ENCODE results near the gene DNMT1. TPM values are rescaled to one million over a fixed set of nuclear protein-coding genes. Genes with fewer than 3 reads are reported as not detected.

DNMT1 gene
- total RNA-seq, 1 experiment from 2014 or later = 259 TPM

GRCh38 chr19:10109528-10109927 is 85.2 kb downstream of the DNMT1 start:
- Histone ChIP-seq H3K9ac (ENCODE audit: low read length) (no peak overlapping the region), H3K9me3 (ENCODE audit: low read length) (no peaks in the 10 kb centered on the region), H3K4me1 (ENCODE audit: insufficient read depth, low read length) (peaks cover 12% of the 10 kb centered on the region), H3K36me3 (ENCODE audit: low read depth, low read length) (peaks cover 44% of the 10 kb centered on the region), H3K9me2 (replicated peaks; ENCODE audit: low read length) (no peaks in the 10 kb centered on the region), H4K20me1 (ENCODE audit: low read length) (0 out of 2 replicates have a peak, but pooled peaks cover 14% of the 10 kb centered on the region), H3K27me3 (ENCODE audit: low read length) (no peaks in the 10 kb centered on the region), H3K4me2 (ENCODE audit: low read length) (no peak overlapping the region), H3K4me3 (ENCODE audit: low read length) (no peak overlapping the region), H3K79me2 (ENCODE audit: low read length) (peaks cover 40% of the 10 kb centered on the region), H3F3A (ENCODE audit: low read length, unreplicated experiment) (peaks cover 20% of the 10 kb centered on the region), H2AFZ (ENCODE audit: low read length) (no peak overlapping the region), H3K27ac (ENCODE audit: low read length) (no peak overlapping the region)
- ChIA-PET CTCF (no interaction called here), POLR2A (ENCODE audit: unreplicated experiment) (interaction anchor here (0.6 kb wide), 1 partner anchor 141 kb away, joined by 4 read pairs; no protein-coding TSS in a partner anchor)
- no peak for ATAC-seq
- TF ChIP-seq EZH2phosphoT487 (IDR thresholded peaks at IDR 0.05; ENCODE audit: borderline replicate concordance, low read length) (no peak), EZH2 (IDR thresholded peaks at IDR 0.05; ENCODE audit: low read length, unreplicated experiment) (no peak)
- TF ChIP-seq, protein P1, sequence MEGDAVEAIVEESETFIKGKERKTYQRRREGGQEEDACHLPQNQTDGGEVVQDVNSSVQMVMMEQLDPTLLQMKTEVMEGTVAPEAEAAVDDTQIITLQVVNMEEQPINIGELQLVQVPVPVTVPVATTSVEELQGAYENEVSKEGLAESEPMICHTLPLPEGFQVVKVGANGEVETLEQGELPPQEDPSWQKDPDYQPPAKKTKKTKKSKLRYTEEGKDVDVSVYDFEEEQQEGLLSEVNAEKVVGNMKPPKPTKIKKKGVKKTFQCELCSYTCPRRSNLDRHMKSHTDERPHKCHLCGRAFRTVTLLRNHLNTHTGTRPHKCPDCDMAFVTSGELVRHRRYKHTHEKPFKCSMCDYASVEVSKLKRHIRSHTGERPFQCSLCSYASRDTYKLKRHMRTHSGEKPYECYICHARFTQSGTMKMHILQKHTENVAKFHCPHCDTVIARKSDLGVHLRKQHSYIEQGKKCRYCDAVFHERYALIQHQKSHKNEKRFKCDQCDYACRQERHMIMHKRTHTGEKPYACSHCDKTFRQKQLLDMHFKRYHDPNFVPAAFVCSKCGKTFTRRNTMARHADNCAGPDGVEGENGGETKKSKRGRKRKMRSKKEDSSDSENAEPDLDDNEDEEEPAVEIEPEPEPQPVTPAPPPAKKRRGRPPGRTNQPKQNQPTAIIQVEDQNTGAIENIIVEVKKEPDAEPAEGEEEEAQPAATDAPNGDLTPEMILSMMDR (conservative IDR thresholded peaks at IDR 0.05; ENCODE audit: low read depth, low read length) = no peak
- DNase-seq = no peak
- BruUV-seq (replicated peaks) = no TSS peak
- intact Hi-C loops (cut with micrococcal nuclease) = no loop called here

- Histone ChIP-seq H3K9me3 (ENCODE audit: low read length) (no peaks in the 10 kb centered on the region), H4K20me1 (ENCODE audit: low read length) (0 out of 2 replicates have a peak, but pooled peaks cover 14% of the 10 kb centered on the region), H3K4me3 (ENCODE audit: low read length) (peak overlapping the region; percentile 88), H3K9me2 (replicated peaks; ENCODE audit: low read length) (no peaks in the 10 kb centered on the region), H3K9ac (ENCODE audit: low read length) (peak overlapping the region; percentile 96), H3K36me3 (ENCODE audit: low read depth, low read length) (peaks cover 44% of the 10 kb centered on the region), H3K4me2 (ENCODE audit: low read length) (peak overlapping the region; percentile 84), H2AFZ (ENCODE audit: low read length) (no peak overlapping the region), H3K27ac (ENCODE audit: low read length) (no peak overlapping the region), H3K4me1 (ENCODE audit: insufficient read depth, low read length) (peaks cover 12% of the 10 kb centered on the region), H3F3A (ENCODE audit: low read length, unreplicated experiment) (peaks cover 20% of the 10 kb centered on the region), H3K27me3 (ENCODE audit: low read length) (no peaks in the 10 kb centered on the region), H3K79me2 (ENCODE audit: low read length) (peaks cover 40% of the 10 kb centered on the region)
- ChIA-PET POLR2A (ENCODE audit: unreplicated experiment) (no interaction called here), CTCF (no interaction called here)
- no TSS peak for BruUV-seq (replicated peaks)
- DNase-seq (no peak), ATAC-seq (no peak)
- TF ChIP-seq EZH2 (IDR thresholded peaks at IDR 0.05; ENCODE audit: low read length, unreplicated experiment) (no peak), EZH2phosphoT487 (IDR thresholded peaks at IDR 0.05; ENCODE audit: borderline replicate concordance, low read length) (no peak)
- TF ChIP-seq, protein P1 (conservative IDR thresholded peaks at IDR 0.05; ENCODE audit: low read depth, low read length) = no peak
- intact Hi-C loops (cut with micrococcal nuclease) = no loop called here
Observed at GRCh38 chr19:10107817-10108367, 86.9 kb downstream of the DNMT1 start.

DNA sequence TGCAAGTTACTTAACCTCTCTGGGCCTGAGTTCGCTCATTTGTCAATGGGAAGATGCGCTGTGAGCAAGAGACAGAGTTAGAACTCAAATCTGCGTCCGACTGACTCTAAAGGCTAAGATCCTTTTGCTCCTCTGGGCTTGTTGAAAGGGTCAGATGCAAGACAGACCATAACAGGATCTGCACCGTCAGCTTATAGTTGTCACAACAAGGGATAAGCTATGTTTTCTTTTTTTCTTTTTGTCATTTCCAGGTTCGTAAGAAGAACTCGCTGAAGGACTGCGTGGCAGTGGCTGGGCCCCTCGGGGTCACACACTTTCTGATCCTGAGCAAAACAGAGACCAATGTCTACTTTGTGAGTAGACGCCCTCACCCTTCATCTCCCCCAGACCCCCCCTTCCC is 87.5 kb downstream of the DNMT1 start:
- Histone ChIP-seq H4K20me1 (ENCODE audit: low read length) (0 out of 2 replicates have a peak, but pooled peaks cover 14% of the 10 kb centered on the region), H3F3A (ENCODE audit: low read length, unreplicated experiment) (peaks cover 14% of the 10 kb centered on the region), H3K79me2 (ENCODE audit: low read length) (peaks cover 40% of the 10 kb centered on the region), H3K36me3 (ENCODE audit: low read depth, low read length) (peaks cover 44% of the 10 kb centered on the region), H3K9me2 (replicated peaks; ENCODE audit: low read length) (no peaks in the 10 kb centered on the region), H3K4me2 (ENCODE audit: low read length) (peak overlapping the region; percentile 84), H3K4me3 (ENCODE audit: low read length) (peak overlapping the region; percentile 88), H2AFZ (ENCODE audit: low read length) (no peak overlapping the region), H3K9me3 (ENCODE audit: low read length) (no peaks in the 10 kb centered on the region), H3K4me1 (ENCODE audit: insufficient read depth, low read length) (peaks cover 12% of the 10 kb centered on the region), H3K27me3 (ENCODE audit: low read length) (no peaks in the 10 kb centered on the region), H3K27ac (ENCODE audit: low read length) (peak overlapping the region; percentile 66), H3K9ac (ENCODE audit: low read length) (peak overlapping the region; percentile 96)
- DNase-seq (no peak), ATAC-seq (no peak)
- CTCF ChIA-PET = no interaction called here
- POLR2A ChIA-PET (ENCODE audit: unreplicated experiment) = no interaction called here
- no TSS peak for BruUV-seq (replicated peaks)
- intact Hi-C loops (cut with micrococcal nuclease) = no loop called here
- TF ChIP-seq EZH2phosphoT487 (IDR thresholded peaks at IDR 0.05; ENCODE audit: borderline replicate concordance, low read length) = no peak
- TF ChIP-seq, protein P1 (conservative IDR thresholded peaks at IDR 0.05; ENCODE audit: low read depth, low read length) = no peak
- TF ChIP-seq EZH2 (IDR thresholded peaks at IDR 0.05; ENCODE audit: low read length, unreplicated experiment) = no peak

Data from PC-3 (cell line).